GM21723 (cell line): Measurements from ENCODE around the gene RSPRY1.
"Not testable (repeated sequence)": the region's sequence is repeated elsewhere in the genome, so short reads cannot be mapped to it uniquely, and the experiment has no call there.

Experiments
- ATAC-seq: cut with Tn5 transposase; IDR thresholded peaks from one replicate; pipeline ENCODE4 v1.9.1; 2021; ENCODE audit warnings: mild to moderate bottlenecking, moderate library complexity; ENCODE audit not compliant: unreplicated experiment

The RSPRY1 gene

DNA sequence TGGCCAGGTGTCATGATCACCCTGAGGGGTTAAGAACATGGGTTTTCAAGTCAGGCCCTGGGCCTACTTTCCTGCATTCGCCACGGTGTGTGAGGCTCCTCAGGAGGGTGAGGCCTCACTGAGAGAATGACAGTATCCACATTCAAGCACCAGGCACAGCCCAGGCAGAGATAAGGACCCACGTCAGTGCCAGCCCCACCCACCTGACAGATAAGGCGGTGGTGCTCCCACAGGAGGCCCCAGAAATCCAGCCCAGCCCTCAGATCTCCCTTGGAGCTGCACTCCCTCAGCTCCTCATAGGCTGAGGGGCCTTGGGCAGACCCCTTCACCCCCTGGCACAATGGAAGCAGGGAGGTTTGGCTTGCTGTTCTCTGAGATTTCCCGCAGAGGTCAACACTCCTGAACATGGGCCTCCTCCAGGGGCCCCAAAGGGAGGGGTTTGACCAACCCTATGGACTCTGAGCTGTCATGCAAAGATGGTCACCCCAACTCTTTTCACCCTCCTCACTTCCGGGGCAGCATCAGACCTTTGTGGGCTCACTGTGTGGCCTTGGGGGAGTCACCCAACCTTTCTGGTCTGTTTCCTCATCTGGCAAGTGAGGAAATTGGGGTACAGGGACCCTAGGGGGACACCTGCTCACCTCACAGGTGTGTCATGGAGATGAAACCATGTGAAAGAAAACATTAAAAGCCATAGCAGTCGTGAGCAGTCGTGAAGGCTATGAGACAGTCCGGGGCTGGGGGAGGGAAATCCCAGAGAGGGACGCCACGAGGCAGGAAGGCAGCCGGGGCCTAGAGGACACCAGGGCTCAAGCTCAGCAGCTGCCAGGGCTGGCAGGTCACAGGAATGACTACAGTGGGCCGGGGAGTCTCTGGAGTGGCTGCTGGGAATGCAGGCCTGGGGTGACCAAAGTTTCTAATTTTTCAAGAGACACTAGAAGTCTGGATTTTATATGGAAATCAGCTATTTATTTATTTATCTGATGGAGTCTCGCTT, 83.0 kb downstream of the RSPRY1 start:
- no peak for ATAC-seq

DNA sequence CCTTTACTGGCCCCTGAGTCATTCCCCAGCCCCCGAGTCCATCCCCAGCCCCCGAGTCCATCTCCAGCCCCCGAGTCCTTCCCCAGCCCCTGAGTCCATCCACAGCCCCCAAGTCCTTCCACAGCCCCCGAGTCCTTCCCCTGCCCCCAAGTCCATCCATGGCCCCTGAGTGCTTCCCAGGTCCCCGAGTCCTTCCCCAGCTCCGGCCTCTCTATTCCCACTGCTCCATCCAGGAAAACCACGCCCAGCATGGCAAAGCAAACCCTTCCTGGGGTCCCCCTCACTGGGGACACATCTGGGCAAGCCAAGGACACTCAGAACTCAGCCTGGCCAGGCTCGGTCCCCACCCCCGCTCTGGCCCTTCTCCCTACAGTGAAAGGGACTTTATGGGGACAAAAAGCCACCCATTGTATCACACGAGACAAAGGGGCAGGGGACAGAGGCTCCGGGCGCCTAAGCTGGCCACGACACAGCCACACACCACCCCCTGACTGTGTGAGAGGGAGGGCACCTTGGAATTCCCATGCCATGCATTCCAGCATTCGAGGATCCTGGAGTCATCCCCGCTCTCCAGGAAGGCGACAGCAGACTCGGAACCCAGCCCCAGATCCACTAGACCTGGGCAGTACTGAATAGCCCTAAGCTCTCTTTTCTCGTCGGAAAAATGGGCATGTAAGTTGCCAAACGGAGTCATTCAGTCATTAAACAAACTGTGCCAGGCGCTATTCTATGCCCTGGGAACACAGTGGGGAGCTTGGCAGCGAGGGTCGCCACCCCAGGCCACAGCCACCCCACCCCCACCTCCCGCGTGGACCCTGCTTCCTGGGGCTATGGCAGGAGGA, 84.3 kb downstream of the RSPRY1 start:
- no peak for ATAC-seq

DNA sequence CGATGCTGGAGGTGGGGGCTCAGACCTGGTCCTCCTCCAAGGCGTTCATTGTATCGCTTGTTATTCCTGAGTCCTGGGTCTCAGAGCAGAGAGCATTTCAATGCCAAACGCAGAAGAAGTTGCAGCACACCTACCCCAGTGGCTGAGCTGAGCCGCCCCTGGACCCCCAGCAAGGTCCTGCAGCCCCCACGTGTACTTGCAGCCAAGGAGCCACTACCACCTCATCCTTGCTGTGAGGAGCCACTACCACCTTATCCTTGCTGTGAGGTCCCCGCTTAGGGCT, 84.9 kb downstream of the RSPRY1 start:
- ATAC-seq, result no peak

DNA sequence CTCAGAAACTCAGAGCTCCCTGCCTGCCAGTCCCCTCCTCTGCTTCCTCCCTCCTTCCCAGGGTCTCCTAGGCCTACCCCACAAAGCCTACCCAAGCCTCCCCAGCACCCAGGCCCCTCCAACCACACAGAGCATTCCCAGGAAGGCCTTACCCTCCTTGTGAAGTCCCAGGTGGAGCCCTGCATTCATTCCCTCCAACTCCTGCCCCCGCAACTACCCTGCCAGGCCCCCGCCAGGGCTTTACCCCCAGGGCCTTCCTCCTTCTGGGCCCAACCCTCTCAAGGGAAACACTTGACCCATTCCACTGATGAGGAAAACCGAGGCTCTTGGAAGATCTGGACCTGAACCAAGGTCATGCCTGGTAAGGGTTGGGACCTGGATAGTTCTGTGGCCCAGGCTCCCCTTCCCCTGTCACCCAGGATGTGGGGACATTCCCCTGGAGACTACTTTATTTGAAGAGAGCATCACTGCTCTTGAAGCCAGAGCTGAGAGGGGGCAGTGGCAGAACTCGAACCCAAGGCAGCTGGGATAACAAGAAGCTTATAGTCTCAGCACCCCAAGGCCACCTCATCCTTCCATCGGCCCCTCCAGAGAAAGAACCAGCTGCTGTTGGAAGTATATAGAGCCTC, 85.9 kb downstream of the RSPRY1 start:
- ATAC-seq, result no peak

GRCh38 chr16:57273359-57273758, 87.2 kb downstream of the RSPRY1 start:
- no peak for ATAC-seq

DNA sequence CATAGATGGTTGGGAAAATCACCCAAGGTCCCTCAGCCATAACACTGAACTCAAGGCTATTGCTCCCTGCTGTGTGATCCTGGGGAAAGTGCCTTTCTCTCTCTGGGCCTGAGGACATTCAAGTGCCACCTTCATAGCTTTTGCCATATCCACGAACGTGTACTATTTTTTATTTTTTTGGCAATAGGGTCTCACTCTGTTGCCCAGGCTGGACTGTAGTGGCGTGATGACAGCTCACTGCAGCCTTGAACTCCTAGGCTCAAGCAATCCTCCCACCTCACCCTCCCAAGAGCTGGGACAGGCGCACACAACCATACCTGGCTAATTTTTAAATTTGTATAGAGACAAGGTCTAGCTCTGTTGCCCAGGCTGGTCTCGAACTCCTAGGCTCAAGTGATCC, 87.7 kb downstream of the RSPRY1 start:
- ATAC-seq, result no peak

- not testable (repeated sequence) for ATAC-seq
Observed at GRCh38 chr16:57275946-57276345, 89.8 kb downstream of the RSPRY1 start.

DNA sequence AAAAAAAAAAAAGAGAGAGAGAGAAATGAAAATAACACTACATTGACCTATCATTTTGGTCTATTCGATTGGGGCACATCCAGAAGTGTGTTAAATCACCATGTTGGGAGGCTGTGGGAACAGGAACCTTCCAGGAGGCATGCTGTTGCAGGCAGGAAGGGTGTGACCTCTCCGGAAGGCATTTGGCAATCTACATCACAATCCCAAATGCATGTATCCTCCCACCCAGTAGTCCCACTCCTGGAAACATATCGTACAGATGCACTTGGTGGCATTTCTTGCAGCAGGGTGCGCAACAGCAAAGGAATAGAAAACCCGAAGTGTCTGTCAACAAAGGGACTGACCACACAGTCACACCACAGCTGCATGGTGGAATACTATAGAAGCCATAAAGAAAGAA, 90.5 kb downstream of the RSPRY1 start:
- no peak for ATAC-seq

- no peak for ATAC-seq
Observed at GRCh38 chr16:57277586-57277985, 91.5 kb downstream of the RSPRY1 start.

- no peak for ATAC-seq
Observed at GRCh38 chr16:57278494-57278893, 92.4 kb downstream of the RSPRY1 start.

- ATAC-seq, result no peak
Observed at GRCh38 chr16:57279780-57280638, 93.9 kb downstream of the RSPRY1 start.

- ATAC-seq, result no peak
Observed at GRCh38 chr16:57281791-57282190, 95.7 kb downstream of the RSPRY1 start.

DNA sequence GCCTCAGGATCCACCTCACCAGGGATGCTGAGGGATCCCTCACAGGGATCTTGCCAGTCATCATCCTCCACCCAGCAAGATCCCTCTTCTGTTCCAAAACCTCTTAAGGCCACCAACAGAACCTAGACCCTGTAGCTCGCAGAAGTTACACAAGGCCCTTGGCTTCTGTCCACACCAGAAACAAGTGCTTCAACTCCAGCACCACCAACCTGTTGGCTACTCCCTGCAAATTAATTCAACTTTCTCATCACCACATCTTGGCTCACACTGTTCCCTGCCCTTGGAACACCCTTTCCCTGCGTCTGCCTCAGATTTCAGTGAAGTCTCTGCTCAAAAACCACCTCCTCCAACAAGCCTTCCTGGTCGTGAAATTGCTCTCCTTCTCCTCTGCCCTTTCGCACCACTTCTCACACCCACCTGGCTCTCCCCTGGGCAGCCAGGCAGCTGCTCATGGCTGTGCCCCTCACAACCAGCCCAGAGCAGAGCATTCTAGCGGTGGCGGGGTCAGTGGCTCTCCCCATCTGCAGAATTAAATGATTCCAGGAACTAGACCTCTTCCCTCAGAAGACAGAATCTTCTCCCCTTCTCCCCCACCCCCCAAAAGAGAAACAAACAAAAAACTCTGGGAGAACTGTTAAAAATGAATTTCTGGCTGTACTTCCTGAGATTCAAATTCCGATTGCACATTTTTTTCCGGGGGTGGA, 96.5 kb downstream of the RSPRY1 start:
- ATAC-seq, result no peak

GRCh38 chr16:57283214-57283958, 97.3 kb downstream of the RSPRY1 start:
- ATAC-seq, result no peak

GRCh38 chr16:57283959-57284208, 97.8 kb downstream of the RSPRY1 start:
- no peak for ATAC-seq

- no peak for ATAC-seq
Observed at GRCh38 chr16:57284209-57284951, 98.3 kb downstream of the RSPRY1 start, which contains the start of gene PLLP. Gene PLLP (minus strand): TSS chr16:57284672. CDS start chr16:57284540, 132 bp downstream.

GRCh38 chr16:57284952-57285363, 98.8 kb downstream of the RSPRY1 start:
- ATAC-seq, result no peak

DNA sequence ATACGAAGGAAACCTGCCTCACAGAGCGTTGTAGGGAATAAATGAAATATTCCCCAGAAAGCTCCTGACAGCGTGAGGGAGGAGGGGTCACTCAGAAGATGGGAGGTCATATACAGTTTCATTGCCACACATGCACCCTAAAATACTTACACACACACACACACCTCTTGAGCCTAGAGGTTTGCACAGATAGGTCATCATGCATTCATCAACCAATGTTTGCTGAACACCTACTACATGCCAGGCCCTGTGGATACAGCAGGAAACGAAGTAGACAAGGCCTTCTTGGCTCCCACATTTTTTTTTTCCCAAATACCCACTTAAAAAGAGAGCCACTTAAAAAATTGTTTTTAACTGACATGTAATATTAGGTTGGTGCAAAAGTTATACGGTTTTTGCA, 99.2 kb downstream of the RSPRY1 start:
- ATAC-seq, result no peak
